Large intestine (tissue), 3 donors: ENCODE results near the gene CCDC191. TPM values are rescaled to one million over a fixed set of nuclear protein-coding genes. Genes with fewer than 3 reads are reported as not detected.
A peak's percentile ranks its signal among the peaks of the same experiment; 100 is the strongest.

Source experiments
- DNase-seq, 2 donors: peaks; one replicate each; pipeline versions ENCODE4 v3.0.0 to v3.0.0-alpha.2; 2013
- H3K27ac ChIP-seq: one replicate; pipeline ENCODE4 v1.5.1; 2013; ENCODE audit warnings: low read length
- H3K27me3 ChIP-seq: 2 replicates; pipeline ENCODE4 v1.6.1; 2013; ENCODE audit warnings: low read length; ENCODE audit not compliant: control insufficient read depth, insufficient read depth
- H3K36me3 ChIP-seq: 2 replicates; pipeline ENCODE4 v1.6.1; 2013; ENCODE audit warnings: low read length; ENCODE audit not compliant: control insufficient read depth, insufficient read depth
- H3K4me1 ChIP-seq: one replicate; pipeline ENCODE4 v1.6.1; 2013; ENCODE audit warnings: low read length; ENCODE audit not compliant: control insufficient read depth, insufficient read depth
- H3K4me3 ChIP-seq: one replicate; pipeline ENCODE4 v1.5.1; 2013; ENCODE audit warnings: low read length
- H3K9me3 ChIP-seq: one replicate; pipeline ENCODE4 v1.6.1; 2013; ENCODE audit warnings: mild to moderate bottlenecking, low read depth, low read length, moderate library complexity; ENCODE audit not compliant: control insufficient read depth
- WGBS: methylation state at CpG from one replicate; pipeline ENCODE4 v1.1.5; 2013; ENCODE audit warnings: low lambda C conversion rate; ENCODE audit not compliant: insufficient coverage; 5-methylcytosine and 5-hydroxymethylcytosine counted together
- polyA plus RNA-seq: library from polyadenylated mRNA; unstranded; fragments of 120-200 nt; gene quantifications from one replicate; pipeline ENCODE4 v1.2.1, GENCODE V29; 2013

Gene CCDC191
- polyA plus RNA-seq, 1 donor: 9.2 TPM

GRCh38 chr3:113966172-113966571 is 90.2 kb downstream of the CCDC191 start:
- no peak for DNase-seq
- Histone ChIP-seq H3K27ac (no peak overlapping the region), H3K4me3 (no peak overlapping the region), H3K36me3 (peaks cover 5% of the 10 kb centered on the region), H3K4me1 (no peaks in the 10 kb centered on the region), H3K27me3 (no peaks in the 10 kb centered on the region), H3K9me3 (no peaks in the 10 kb centered on the region)
- WGBS: no CpG with 5 or more reads among the region's 2 CpGs

- Histone ChIP-seq H3K36me3 (peaks cover 9% of the 10 kb centered on the region), H3K4me3 (no peak overlapping the region), H3K27me3 (no peaks in the 10 kb centered on the region), H3K27ac (no peak overlapping the region), H3K4me1 (no peaks in the 10 kb centered on the region), H3K9me3 (no peaks in the 10 kb centered on the region)
- no CpG with 5 or more reads among the region's 3 CpGs for WGBS
- DNase-seq: no peak
These were observed 92.4 kb downstream of the CCDC191 start for GRCh38 chr3:113963879-113964278.

- Histone ChIP-seq H3K4me3 (no peak overlapping the region), H3K27me3 (no peaks in the 10 kb centered on the region), H3K4me1 (peaks cover 1% of the 10 kb centered on the region), H3K27ac (no peak overlapping the region), H3K36me3 (peaks cover 19% of the 10 kb centered on the region), H3K9me3 (no peaks in the 10 kb centered on the region)
- WGBS: no CpG with 5 or more reads among the region's 8 CpGs
- no peak for DNase-seq
These were observed 102.1 kb downstream of the CCDC191 start for GRCh38 chr3:113954091-113954685.

GRCh38 chr3:113953677-113954076 is 102.6 kb downstream of the CCDC191 start:
- H3K4me3 ChIP-seq: no peak overlapping the region
- H3K27ac ChIP-seq: no peak overlapping the region
- H3K9me3 ChIP-seq: no peaks in the 10 kb centered on the region
- no peaks in the 10 kb centered on the region for H3K27me3 ChIP-seq
- peaks cover 5% of the 10 kb centered on the region for H3K4me1 ChIP-seq
- no CpG with 5 or more reads among the region's 7 CpGs for WGBS
- DNase-seq: no peak
- peaks cover 17% of the 10 kb centered on the region for H3K36me3 ChIP-seq

- Histone ChIP-seq H3K36me3 (peaks cover 11% of the 10 kb centered on the region), H3K4me3 (no peak overlapping the region), H3K27ac (no peak overlapping the region), H3K9me3 (no peaks in the 10 kb centered on the region), H3K27me3 (peaks cover 3% of the 10 kb centered on the region), H3K4me1 (peaks cover 5% of the 10 kb centered on the region)
- DNase-seq: no peak
These were observed 103.4 kb downstream of the CCDC191 start for GRCh38 chr3:113952921-113953320.

GRCh38 chr3:113948015-113948917 is 108.1 kb downstream of the CCDC191 start:
- H3K36me3 ChIP-seq: no peaks in the 10 kb centered on the region
- peaks cover 5% of the 10 kb centered on the region for H3K4me1 ChIP-seq
- peak overlapping the region; percentile 61 for H3K4me3 ChIP-seq
- peak; percentile 22 to 66 for DNase-seq
- peaks cover 4% of the 10 kb centered on the region for H3K27me3 ChIP-seq
- H3K27ac ChIP-seq: peak overlapping the region; percentile 30
- 40% methylated on average over 1 of the region's 65 CpGs for WGBS
- no peaks in the 10 kb centered on the region for H3K9me3 ChIP-seq

- peak; percentile 77 to 89 for DNase-seq
- Histone ChIP-seq H3K27me3 (peaks cover 4% of the 10 kb centered on the region), H3K36me3 (no peaks in the 10 kb centered on the region), H3K4me1 (peaks cover 5% of the 10 kb centered on the region), H3K9me3 (no peaks in the 10 kb centered on the region), H3K27ac (peak within 1 kb of the TSS; percentile 63), H3K4me3 (peak within 1 kb of the TSS; percentile 75)
- no CpG with 5 or more reads among the region's 80 CpGs for WGBS
These were observed 108.8 kb downstream of the CCDC191 start, which contains the start of gene ZDHHC23 for GRCh38 chr3:113947372-113948014. ZDHHC23 (plus strand) TSS chr3:113948013; CDS start chr3:113948803, 790 bp downstream.

GRCh38 chr3:113946831-113947230 is 109.5 kb downstream of the CCDC191 start:
- Histone ChIP-seq H3K27ac (no peak overlapping the region), H3K4me1 (peaks cover 5% of the 10 kb centered on the region), H3K9me3 (no peaks in the 10 kb centered on the region), H3K36me3 (peaks cover 3% of the 10 kb centered on the region), H3K4me3 (peak overlapping the region; percentile 75), H3K27me3 (peaks cover 4% of the 10 kb centered on the region)
- WGBS: 69% methylated on average over 5 of the region's 7 CpGs
- no peak for DNase-seq

GRCh38 chr3:113927556-113927955 is 128.8 kb downstream of the CCDC191 start:
- no peak for DNase-seq
- no CpG with 5 or more reads among the region's 5 CpGs for WGBS
- H3K36me3 ChIP-seq: peaks cover 3% of the 10 kb centered on the region
- H3K9me3 ChIP-seq: peaks cover 5% of the 10 kb centered on the region
- H3K27ac ChIP-seq: no peak overlapping the region
- no peaks in the 10 kb centered on the region for H3K4me1 ChIP-seq
- no peak overlapping the region for H3K4me3 ChIP-seq
- H3K27me3 ChIP-seq: no peaks in the 10 kb centered on the region

GRCh38 chr3:113914646-113915045 is 141.7 kb downstream of the CCDC191 start:
- H3K4me3 ChIP-seq: no peak overlapping the region
- no peaks in the 10 kb centered on the region for H3K27me3 ChIP-seq
- H3K9me3 ChIP-seq: no peaks in the 10 kb centered on the region
- H3K27ac ChIP-seq: no peak overlapping the region
- peaks cover 2% of the 10 kb centered on the region for H3K36me3 ChIP-seq
- H3K4me1 ChIP-seq: no peaks in the 10 kb centered on the region
- no CpG with 5 or more reads among the region's 2 CpGs for WGBS
- DNase-seq: no peak
